GM21381 (cell line): ENCODE data around the gene PPIH.
A peak's percentile ranks its signal among the peaks of the same experiment; 100 is the strongest.
"Not testable (repeated sequence)": the region's sequence is repeated elsewhere in the genome, so short reads cannot be mapped to it uniquely, and the experiment has no call there.

Experiments
- ATAC-seq: cut with Tn5 transposase; IDR thresholded peaks from one replicate; pipeline ENCODE4 v1.9.1; 2021; ENCODE audit warnings: mild to moderate bottlenecking, moderate library complexity; ENCODE audit not compliant: unreplicated experiment

The PPIH gene

DNA sequence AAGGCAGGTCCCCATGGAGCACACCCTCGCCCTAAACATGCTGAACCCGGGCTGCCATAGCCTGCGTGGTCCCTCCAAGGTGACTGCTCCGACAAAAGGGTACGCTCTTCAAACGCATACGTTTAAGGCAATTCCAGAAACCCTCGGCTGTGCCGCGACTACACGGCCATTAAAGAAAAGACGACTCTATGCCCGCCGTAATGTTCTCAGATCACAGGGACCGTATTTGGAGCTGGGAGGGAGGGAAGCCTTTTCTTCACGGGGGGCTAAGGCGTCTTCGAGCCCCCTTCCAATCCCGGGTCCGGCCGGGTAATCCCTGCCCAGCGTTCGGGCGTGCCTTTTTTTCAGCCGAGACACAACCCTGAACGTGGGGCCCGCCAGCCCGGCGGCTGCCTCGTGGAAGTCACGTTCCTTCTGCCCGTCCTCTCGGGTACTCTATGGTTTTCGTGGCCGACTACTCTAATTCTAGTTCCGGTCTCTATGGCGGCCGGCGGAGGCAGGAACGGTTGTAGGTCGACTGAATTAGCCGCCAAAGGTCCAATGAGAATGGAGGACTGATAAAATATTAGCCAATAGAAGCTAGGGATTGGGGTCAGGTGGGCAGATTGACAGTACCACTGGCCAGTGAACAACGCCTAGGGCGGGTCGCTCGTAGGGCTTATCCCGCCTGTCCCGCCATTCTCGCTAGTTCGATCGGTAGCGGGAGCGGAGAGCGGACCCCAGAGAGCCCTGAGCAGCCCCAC is 23.7 kb downstream of the PPIH start, which contains the start of gene YBX1:
YBX1 (plus strand) TSS at position 678 of the 743 bp plus-strand sequence. CDS start 148 bp downstream, outside the sequence.
- ATAC-seq: peak; percentile 84

DNA sequence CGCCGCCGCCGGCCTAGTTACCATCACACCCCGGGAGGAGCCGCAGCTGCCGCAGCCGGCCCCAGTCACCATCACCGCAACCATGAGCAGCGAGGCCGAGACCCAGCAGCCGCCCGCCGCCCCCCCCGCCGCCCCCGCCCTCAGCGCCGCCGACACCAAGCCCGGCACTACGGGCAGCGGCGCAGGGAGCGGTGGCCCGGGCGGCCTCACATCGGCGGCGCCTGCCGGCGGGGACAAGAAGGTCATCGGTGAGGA is 24.2 kb downstream of the PPIH start:
- ATAC-seq: not testable (repeated sequence)

- ATAC-seq: peak; percentile 41
These were observed 24.7 kb downstream of the PPIH start for GRCh38 chr1:42682739-42683531.

- no peak for ATAC-seq
These were observed 25.9 kb downstream of the PPIH start for GRCh38 chr1:42684139-42684538.

DNA sequence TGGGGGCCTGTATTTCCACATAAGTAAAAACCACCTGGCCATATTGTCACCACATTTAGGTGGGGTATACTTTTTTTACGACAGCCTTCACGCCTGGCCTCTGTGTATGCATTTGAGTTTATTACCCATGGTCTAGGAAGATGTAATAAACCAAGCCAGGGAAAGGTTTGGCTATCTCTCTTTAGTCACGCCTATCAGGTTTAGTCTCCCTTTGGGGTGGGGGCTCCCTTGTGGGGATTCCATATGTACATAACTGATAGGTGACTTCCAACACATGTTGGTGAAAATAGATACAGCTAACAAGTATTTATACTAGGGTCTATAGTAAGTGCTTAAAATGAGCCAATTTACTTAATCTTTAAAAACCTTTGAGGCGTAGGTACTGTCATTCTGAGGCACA is 28.2 kb downstream of the PPIH start:
- no peak for ATAC-seq

DNA sequence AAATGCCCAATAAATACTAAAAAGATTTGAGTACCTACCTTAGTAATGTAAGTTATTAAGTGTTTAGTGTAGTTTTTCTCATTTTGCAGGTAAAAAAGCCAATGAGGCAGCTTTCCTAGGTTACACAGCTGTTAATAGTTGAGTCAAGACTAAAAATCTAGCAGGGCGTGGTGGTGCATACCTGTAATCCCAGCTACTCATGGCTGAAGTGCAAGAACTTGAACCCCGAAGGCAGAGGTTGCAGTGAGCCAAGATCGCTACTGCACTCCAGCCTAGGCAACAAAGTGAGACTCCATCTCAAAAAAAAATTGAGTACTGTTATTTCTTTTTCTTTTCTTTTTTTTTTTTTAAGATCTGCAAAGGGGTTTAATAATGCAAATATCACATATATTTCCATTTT is 31.7 kb downstream of the PPIH start:
- ATAC-seq: no peak

- ATAC-seq: no peak
These were observed 32.4 kb downstream of the PPIH start for GRCh38 chr1:42690477-42691156.

DNA sequence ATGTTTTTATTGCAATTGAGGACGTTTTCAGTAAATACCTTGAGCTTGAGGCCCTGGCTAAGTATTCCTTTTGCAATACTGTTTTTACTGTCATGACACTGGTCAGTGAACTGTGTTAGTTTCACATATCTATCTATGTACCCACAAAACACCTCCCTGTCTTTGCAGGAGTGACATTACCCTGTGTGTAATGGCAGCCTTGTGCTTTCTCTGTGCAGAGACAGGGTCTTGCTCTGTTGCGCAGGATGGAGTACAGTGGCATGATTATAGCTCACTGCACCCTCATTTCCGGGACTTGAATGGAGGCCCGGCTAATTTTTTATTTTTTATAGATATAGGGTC is 32.9 kb downstream of the PPIH start:
- ATAC-seq: no peak

DNA sequence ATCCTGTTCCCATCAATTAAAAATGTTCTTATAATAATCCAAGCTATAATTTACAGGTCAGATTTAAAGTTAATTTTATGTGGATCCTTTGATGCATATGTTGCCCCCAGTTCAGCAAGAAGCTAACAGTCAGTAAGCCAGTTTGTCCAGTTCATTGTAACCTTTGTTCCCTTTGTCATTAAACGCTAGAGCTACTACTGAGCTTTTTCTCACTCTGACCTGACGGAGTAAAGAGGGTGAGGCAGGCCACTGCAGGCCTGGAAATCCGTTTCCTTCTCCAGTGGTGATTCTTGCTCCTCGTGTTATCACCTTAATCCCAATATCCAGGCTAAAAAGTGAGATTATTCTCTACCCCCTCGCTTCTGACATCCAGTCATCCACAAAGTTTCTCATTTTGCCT is 34.2 kb downstream of the PPIH start:
- ATAC-seq: no peak

DNA sequence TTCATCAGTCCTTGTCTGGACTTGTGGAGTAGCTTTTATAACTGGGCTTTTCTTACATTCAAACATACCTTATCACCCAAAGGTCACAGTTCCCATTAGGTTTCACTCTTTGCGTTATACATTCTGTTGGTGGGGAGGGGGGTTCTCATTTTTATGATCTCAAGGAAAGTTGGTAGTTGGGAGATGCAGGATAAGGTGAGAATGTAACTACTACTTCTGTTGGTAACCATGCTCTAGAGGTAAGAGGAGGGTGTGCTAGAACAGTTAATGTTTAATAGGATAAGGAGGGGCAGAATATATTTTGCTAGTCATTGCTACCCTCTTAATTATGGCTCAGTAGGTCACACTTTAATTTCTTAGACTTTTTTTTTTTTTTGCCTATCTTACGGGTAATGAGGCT is 34.7 kb downstream of the PPIH start:
- no peak for ATAC-seq

DNA sequence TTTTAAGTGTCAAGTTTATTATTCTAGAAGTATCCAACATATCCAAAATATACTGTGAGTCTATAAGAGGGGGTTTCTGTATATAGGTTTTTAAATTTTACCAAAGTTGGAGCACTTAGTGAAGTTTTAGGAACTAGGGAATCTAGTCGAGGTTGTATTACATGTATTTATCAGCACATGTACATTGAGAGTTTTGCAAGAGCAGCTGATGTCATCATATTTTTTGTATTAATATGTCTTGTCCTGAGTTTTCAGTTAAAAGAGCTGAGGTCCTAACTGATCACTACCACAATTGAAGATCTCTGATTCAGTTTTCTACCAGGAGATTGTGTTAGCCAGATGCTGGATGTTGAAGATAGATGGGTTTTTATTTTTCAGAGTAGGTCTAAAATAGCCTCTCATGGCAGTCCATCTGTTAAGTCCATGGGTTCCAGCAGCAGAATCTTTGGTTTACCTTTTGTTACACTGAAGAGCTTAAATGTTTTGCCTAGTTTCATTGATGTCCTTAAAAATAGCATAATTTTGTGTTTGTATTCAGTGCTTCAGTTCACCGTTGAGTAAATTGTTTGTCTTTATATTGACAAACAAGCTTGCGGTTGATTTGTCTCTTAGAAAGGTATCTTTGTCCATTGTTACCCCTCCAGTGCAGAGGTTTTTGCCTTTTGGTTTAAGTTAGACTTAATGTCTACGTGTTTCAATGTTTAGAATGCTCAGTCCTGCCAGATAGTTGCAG is 40.0 kb downstream of the PPIH start:
- ATAC-seq: no peak

DNA sequence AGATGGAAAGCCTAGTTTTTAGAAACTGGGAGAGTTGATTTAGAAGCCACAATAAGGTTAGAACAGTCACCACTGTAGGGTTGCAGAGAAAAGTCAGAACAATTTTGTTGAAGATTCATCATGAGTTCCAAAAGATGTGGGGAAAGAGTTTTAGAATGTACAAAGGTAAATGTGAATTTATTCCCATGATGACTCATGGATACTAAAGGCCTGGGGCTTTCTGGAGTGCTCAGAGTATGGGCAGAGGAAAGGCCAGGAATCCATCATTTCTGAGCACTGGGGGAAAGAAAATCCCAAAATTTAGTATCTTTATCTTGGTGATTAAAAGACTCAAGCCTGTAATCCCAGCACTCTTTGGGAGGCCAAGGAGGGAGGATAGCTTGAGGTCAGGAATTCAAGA is 41.8 kb downstream of the PPIH start:
- no peak for ATAC-seq

DNA sequence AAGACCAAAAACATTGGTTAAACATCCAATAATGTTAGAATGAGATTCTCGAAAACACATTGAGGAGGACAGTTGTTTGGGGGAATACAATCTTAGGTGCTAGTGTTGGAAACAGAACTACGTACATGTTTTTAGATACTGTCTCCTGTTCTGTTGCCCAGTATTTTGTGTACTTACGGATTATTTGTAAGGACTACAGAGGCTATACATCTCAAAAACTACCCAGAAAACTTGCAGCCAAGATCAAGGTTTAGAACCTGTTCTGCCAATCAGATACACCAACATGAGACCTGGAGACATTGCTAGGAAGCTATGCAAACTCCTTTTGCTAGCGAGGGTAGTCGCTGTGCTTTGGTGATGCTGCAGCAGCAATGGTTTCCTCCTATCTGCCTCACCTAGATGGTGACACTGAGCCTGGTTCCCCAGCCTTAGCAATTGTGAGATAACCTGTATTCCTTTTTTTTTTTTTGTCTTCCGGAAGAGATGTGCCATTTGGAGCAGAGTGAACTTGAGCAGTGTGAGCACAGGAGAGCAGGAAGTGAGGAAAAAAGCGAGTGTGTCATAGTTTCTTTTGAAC is 45.8 kb downstream of the PPIH start:
- ATAC-seq: no peak

GRCh38 chr1:42712808-42713207 is 54.6 kb downstream of the PPIH start:
- ATAC-seq: not testable (repeated sequence)

DNA sequence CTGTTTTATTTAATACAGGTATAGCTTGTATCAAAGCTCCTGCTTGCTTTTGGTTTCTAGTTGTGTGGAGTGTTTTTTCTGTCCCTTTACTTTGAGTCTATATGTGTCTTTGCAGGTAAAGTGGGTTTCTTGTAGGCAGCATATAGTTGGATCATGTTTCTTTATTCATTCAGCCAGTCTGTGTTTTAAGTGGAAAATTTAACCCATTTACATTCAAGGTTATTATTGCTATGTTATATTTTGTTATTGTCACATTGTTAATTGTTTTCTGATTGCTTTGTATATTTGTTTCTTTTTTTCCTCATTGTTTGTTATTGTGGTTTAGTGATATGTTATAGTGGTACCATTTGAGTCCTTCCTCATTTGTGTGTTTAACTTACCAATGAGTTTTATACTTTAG is 55.1 kb downstream of the PPIH start:
- ATAC-seq: no peak

DNA sequence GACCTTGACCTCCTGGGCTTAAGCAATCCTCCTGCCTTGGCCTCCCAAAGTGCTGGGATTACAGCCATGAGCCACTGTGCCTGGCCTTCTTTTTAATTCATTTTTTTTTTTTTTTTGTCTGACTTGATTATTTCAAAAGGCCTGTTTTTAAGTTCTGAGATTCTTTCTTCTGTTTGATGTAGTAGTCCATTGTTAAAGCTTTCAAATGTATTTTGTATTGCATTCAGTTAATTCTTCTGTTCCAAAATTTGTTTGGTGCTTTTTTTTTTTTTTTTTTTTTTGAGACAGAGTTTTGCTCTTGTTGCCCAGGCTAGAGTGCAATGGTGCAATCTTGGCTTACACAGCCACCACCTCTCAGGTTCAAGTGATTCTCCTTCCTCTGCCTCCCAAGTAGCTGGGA is 56.2 kb downstream of the PPIH start:
- not testable (repeated sequence) for ATAC-seq

DNA sequence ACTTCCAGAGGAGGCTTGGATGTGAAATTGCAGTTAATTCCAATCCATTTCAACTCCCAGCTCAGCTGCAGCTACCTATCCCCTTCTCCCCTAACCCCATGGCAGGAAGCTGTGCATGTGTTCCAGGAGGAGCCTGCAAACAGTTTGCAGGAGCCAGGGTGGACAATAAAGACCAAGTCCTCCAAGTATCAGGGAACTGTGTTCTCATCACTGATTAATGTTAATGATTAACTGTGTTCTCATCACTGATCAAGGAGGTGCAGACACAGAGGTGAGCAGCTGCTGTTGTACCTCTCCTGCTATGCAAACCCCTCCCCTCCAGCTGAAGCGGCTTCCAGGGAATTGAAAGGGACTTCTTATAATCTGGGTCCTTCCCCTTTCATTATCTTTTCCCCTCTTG is 62.6 kb downstream of the PPIH start:
- ATAC-seq: no peak

DNA sequence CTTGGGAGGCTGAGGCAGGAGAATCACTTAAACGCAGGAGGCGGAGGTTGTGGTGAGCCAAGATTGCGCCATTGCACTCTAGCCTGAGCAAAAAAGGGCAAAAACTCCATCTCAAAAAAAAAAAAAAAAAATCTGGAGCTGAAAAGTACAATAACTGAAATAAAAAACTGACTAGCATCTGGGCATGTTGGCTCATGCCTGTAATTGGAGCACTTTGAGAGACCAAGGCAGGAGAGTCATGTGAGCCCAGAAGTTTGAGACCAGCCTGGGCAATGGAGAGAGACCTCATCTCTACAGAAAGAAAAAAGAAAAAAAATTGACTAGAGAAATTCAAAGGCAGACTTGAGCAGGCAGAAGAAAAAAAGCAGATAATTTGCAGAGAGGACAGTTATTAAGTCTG is 63.7 kb downstream of the PPIH start:
- no peak for ATAC-seq

- ATAC-seq: not testable (repeated sequence)
These were observed 64.2 kb downstream of the PPIH start for GRCh38 chr1:42722403-42722802.

GRCh38 chr1:42723511-42723910 is 65.3 kb downstream of the PPIH start:
- ATAC-seq: no peak

DNA sequence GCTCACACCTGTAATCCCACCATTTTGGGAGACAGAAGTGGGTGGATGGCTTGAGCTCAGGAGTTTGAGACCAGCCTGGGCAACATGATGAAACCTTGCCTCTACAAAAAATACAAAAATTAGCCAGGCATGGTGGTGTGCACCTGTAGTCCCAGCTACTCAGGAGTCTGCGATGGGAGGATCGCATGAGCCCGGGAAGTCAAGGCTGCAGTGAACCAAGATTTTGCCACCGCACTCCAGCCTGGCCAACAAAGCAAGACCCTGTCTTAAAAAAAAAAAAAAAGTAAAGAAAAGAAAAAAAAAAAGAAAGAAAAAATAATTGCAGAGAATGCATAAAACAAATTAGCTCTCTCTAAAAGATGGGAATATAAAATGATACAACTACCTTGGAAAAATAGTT is 67.6 kb downstream of the PPIH start:
- ATAC-seq: not testable (repeated sequence)
